Measurements from ENCODE around the gene TOR1B.

DNA sequence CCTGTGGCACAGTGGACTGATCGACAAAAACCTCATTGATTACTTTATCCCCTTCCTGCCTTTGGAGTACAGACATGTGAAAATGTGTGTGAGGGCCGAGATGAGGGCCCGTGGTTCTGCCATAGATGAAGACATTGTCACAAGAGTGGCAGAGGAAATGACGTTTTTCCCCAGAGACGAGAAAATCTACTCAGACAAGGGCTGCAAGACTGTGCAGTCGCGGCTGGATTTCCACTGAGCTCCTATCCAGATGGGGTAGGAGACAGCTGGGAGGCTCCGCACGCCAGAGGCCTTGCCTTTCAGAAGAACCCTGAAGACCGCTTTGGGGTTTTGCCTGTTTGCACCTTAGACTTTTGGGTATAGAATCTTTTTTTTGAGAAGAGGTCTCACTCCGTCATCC, 6.4 kb downstream of the TOR1B start:
- no peak for TF ChIP-seq MXI1 (conservative IDR thresholded peaks at IDR 0.05; ENCODE audit: poor library complexity, severe bottlenecking)
- TF ChIP-seq, protein P1, sequence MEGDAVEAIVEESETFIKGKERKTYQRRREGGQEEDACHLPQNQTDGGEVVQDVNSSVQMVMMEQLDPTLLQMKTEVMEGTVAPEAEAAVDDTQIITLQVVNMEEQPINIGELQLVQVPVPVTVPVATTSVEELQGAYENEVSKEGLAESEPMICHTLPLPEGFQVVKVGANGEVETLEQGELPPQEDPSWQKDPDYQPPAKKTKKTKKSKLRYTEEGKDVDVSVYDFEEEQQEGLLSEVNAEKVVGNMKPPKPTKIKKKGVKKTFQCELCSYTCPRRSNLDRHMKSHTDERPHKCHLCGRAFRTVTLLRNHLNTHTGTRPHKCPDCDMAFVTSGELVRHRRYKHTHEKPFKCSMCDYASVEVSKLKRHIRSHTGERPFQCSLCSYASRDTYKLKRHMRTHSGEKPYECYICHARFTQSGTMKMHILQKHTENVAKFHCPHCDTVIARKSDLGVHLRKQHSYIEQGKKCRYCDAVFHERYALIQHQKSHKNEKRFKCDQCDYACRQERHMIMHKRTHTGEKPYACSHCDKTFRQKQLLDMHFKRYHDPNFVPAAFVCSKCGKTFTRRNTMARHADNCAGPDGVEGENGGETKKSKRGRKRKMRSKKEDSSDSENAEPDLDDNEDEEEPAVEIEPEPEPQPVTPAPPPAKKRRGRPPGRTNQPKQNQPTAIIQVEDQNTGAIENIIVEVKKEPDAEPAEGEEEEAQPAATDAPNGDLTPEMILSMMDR (IDR thresholded peaks at IDR 0.05; ENCODE audit: poor library complexity, severe bottlenecking) = no peak
- no peak for TF ChIP-seq EP300 (conservative IDR thresholded peaks at IDR 0.05; ENCODE audit: poor library complexity, severe bottlenecking)
- TF ChIP-seq EZH2 (IDR thresholded peaks at IDR 0.05; ENCODE audit: borderline replicate concordance, insufficient read depth, low read length, poor library complexity, severe bottlenecking) = no peak
- TF ChIP-seq POLR2AphosphoS5 (IDR thresholded peaks at IDR 0.05) = no peak
- no peak for TF ChIP-seq SMC3 (conservative IDR thresholded peaks at IDR 0.05; ENCODE audit: poor library complexity)
- TF ChIP-seq TAF1 (IDR thresholded peaks at IDR 0.05; ENCODE audit: low read depth) = no peak
